NT2/D1 (cell line): ENCODE results near the gene DYSF.

ENCODE experiments used
- DNase-seq: peaks from one replicate; pipeline ENCODE4 v3.0.0-alpha.2; 2011; ENCODE audit warnings: low read depth, low spot score
- H3K27me3 ChIP-seq: 2 replicates; pipeline ENCODE4 v1.6.0; 2011; ENCODE audit warnings: mild to moderate bottlenecking; ENCODE audit not compliant: insufficient read length, insufficient read depth
- H3K36me3 ChIP-seq: 2 replicates; pipeline ENCODE4 v1.6.1; 2011; ENCODE audit warnings: mild to moderate bottlenecking, low read length, mixed read lengths; ENCODE audit not compliant: insufficient read depth, insufficient read length
- H3K4me1 ChIP-seq: 2 replicates; pipeline ENCODE4 v1.5.1; 2011; ENCODE audit not compliant: insufficient read depth, insufficient read length
- H3K4me3 ChIP-seq: 2 replicates; pipeline ENCODE4 v1.5.1; 2011; ENCODE audit warnings: low read depth; ENCODE audit not compliant: insufficient read length
- H3K9ac ChIP-seq: 2 replicates; pipeline ENCODE4 v1.6.0; 2011; ENCODE audit warnings: low read depth; ENCODE audit not compliant: insufficient read length
- H3K9me3 ChIP-seq: 2 replicates; pipeline ENCODE4 v1.5.1; 2011; ENCODE audit warnings: mild to moderate bottlenecking, low read length; ENCODE audit not compliant: insufficient read depth
- SUZ12 ChIP-seq: IDR thresholded peaks from 2 replicates; pipeline ENCODE4 v1.6.1; 2011; ENCODE audit not compliant: insufficient read length, insufficient read depth; ENCODE audit errors: extremely low read depth
- YY1 ChIP-seq: IDR thresholded peaks from 2 replicates; pipeline ENCODE4 v1.6.1; 2011; ENCODE audit not compliant: insufficient read length, insufficient read depth
- ZNF274 ChIP-seq: IDR thresholded peaks from 2 replicates; pipeline ENCODE4 v1.6.1; 2011; ENCODE audit warnings: mild to moderate bottlenecking, low read depth, low read length

DYSF gene

GRCh38 chr2:71620116-71620515, 166.8 kb downstream of the DYSF start:
- Histone ChIP-seq H3K9me3 (no peaks in the 10 kb centered on the region), H3K27me3 (no peaks in the 10 kb centered on the region), H3K4me3 (no peak overlapping the region), H3K9ac (no peak overlapping the region), H3K4me1 (peaks cover 6% of the 10 kb centered on the region), H3K36me3 (no peaks in the 10 kb centered on the region)
- TF ChIP-seq ZNF274 = no peak
- no peak for TF ChIP-seq YY1
- TF ChIP-seq SUZ12 = no peak
- no peak for DNase-seq

- H3K4me1 ChIP-seq = peaks cover 6% of the 10 kb centered on the region
- H3K27me3 ChIP-seq = no peaks in the 10 kb centered on the region
- no peaks in the 10 kb centered on the region for H3K36me3 ChIP-seq
- no peak overlapping the region for H3K4me3 ChIP-seq
- H3K9me3 ChIP-seq = no peaks in the 10 kb centered on the region
- DNase-seq = no peak
- TF ChIP-seq YY1 = no peak
- TF ChIP-seq ZNF274 = no peak
- no peak for TF ChIP-seq SUZ12
- H3K9ac ChIP-seq = no peak overlapping the region
These were observed 167.5 kb downstream of the DYSF start for GRCh38 chr2:71620851-71621251.

- Histone ChIP-seq H3K4me3 (no peak overlapping the region), H3K9me3 (peaks cover 5% of the 10 kb centered on the region; the same call in 1 of the 2 replicates), H3K4me1 (no peaks in the 10 kb centered on the region), H3K27me3 (peaks cover 2% of the 10 kb centered on the region), H3K36me3 (no peaks in the 10 kb centered on the region), H3K9ac (no peak overlapping the region)
- TF ChIP-seq YY1 (no peak), SUZ12 (no peak), ZNF274 (no peak)
- no peak for DNase-seq
These were observed 175.9 kb downstream of the DYSF start for GRCh38 chr2:71629273-71629672.

GRCh38 chr2:71629771-71630453, 176.6 kb downstream of the DYSF start:
- Histone ChIP-seq H3K36me3 (no peaks in the 10 kb centered on the region), H3K27me3 (peaks cover 2% of the 10 kb centered on the region), H3K9ac (no peak overlapping the region), H3K4me1 (no peaks in the 10 kb centered on the region), H3K4me3 (no peak overlapping the region), H3K9me3 (peaks cover 5% of the 10 kb centered on the region; the same call in 1 of the 2 replicates)
- no peak for DNase-seq
- TF ChIP-seq ZNF274 = no peak

- Histone ChIP-seq H3K9ac (no peak overlapping the region), H3K9me3 (peaks cover 5% of the 10 kb centered on the region; the same call in 1 of the 2 replicates), H3K27me3 (peaks cover 2% of the 10 kb centered on the region), H3K36me3 (no peaks in the 10 kb centered on the region), H3K4me1 (no peaks in the 10 kb centered on the region), H3K4me3 (no peak overlapping the region)
- no peak for TF ChIP-seq YY1
- no peak for TF ChIP-seq SUZ12
- no peak for TF ChIP-seq ZNF274
- DNase-seq = no peak
These were observed 177.3 kb downstream of the DYSF start for GRCh38 chr2:71630454-71631328.

GRCh38 chr2:71631411-71631931, 178.1 kb downstream of the DYSF start:
- Histone ChIP-seq H3K9ac (no peak overlapping the region), H3K36me3 (no peaks in the 10 kb centered on the region), H3K4me1 (no peaks in the 10 kb centered on the region), H3K4me3 (no peak overlapping the region), H3K9me3 (peaks cover 5% of the 10 kb centered on the region; the same call in 1 of the 2 replicates), H3K27me3 (peaks cover 2% of the 10 kb centered on the region)
- TF ChIP-seq YY1 (no peak), ZNF274 (no peak), SUZ12 (no peak)
- no peak for DNase-seq

GRCh38 chr2:71633086-71633485, 179.7 kb downstream of the DYSF start:
- TF ChIP-seq SUZ12 (no peak), YY1 (no peak), ZNF274 (no peak)
- H3K36me3 ChIP-seq = no peaks in the 10 kb centered on the region
- H3K9ac ChIP-seq = no peak overlapping the region
- H3K4me3 ChIP-seq = no peak overlapping the region
- H3K9me3 ChIP-seq = peaks cover 5% of the 10 kb centered on the region; the same call in 1 of the 2 replicates
- no peaks in the 10 kb centered on the region for H3K4me1 ChIP-seq
- no peak for DNase-seq
- H3K27me3 ChIP-seq = peaks cover 2% of the 10 kb centered on the region
